GM18870 (cell line): ENCODE measurements around the gene KSR1.

Experiments used
- ATAC-seq: cut with Tn5 transposase; IDR thresholded peaks from one replicate; pipeline ENCODE4 v1.9.1; 2021; ENCODE audit warnings: moderate library complexity; ENCODE audit not compliant: unreplicated experiment

The KSR1 gene

GRCh38 chr17:27471321-27472269 is 15.3 kb downstream of the KSR1 start:
- ATAC-seq, result peak; percentile 67

GRCh38 chr17:27473190-27473747 is 17.0 kb downstream of the KSR1 start:
- no peak for ATAC-seq

GRCh38 chr17:27473748-27474609 is 17.7 kb downstream of the KSR1 start:
- peak; percentile 47 for ATAC-seq

- ATAC-seq, result no peak
Measured at GRCh38 chr17:27475070-27475673, 18.9 kb downstream of the KSR1 start.

GRCh38 chr17:27475981-27476895 is 20.0 kb downstream of the KSR1 start:
- no peak for ATAC-seq

DNA sequence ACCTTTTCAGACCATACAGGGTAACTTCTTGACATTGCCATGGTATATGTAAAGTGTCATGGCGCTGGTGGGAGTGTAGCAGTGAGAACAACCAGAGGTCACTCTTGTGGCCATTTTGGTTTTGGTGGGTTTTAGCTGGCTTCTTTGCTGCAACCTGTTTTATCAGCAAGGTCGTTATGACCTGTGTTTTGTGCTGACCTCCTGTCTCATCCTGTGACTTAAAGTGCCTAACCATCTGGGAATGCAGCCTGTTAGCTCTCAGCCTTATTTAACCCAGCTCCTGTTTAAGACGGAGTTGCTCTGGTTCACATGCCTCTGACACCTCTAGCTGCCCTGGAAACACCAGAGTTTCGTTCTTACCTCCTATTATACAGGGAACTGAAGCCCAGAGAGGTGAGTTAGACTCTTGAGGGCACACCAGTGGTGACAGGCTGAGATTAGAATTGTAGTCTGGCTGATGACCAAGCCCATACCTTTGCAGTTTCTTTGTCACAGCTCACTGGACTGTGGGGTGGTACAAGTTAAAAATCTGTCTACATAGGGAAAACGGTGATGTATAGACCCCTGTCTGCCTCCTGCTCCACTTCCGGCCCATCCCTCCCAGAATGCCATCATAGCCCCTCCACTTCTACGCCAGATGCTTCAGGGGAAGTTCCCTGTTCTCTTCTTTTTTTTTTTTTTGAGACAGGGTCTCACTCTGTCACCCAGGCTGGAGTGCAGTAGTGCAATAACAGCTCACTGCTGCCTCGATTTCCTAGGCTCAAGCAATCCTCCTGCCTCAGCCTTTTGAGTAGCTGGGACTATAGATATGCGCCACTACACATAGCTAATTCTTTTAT is 21.0 kb downstream of the KSR1 start:
- no peak for ATAC-seq

DNA sequence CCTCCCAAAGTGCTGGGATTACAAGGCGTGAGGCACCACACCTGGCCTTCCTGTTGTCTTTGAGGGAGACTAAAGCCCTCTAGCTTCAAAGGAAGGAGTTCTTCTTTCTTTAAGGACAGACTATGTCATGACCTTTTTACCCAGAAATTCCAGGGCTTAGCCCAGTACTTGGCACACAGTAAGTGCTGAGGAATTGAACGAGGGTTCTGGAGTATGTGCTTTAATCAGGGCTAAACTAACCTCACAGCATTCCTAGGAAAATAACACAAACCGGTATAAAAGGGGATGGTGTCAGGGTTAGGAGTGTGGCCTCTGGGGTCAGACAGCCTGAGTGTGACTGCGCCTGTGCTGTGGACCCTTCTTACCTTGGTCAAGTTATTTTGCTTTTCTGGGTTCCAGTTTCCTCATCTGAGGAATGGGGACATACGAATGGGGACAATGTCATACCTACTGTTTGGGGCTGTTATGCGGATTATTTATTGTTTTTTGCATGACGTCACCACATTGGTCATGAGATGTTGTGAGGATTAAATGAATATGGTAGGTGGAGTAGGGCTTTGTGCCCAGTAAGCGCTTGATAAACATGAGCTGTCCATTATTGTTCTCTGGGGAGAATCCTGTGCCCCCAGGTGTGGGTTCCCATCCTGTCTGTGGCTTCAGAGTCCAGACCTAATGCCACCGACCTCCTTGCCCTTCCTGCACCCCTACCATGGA is 21.9 kb downstream of the KSR1 start:
- ATAC-seq, result no peak

DNA sequence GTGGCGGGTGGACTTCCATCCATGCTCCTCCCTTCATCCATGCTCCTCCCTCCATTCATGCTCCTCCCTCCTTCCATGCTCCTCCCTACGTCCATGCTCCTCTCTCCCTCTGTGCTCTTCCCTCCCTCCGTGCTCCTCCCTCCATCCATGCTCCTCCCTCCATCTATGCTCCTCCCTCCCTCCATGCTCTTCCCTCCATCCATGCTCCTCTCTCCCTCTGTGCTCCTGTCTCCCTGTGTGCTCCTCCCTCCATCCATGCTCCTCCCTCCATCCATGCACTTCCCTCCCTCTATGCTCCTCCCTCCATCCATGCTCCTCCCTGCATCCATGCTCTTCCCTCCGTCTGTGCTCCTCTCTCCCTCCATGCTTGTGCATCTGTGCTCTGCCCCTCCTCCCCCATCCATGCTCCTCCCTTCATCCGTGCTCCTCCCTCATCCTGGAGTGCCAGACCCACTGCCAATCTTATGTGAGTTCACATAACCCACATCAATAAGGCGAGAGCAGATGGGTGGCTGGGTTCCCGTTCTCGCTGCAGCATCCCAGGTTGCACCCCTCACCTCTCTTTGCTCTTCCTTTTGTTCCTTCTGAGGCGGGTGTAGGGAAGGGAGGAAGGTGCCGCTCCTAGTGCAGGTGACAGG is 22.8 kb downstream of the KSR1 start:
- no peak for ATAC-seq

- no peak for ATAC-seq
Measured at GRCh38 chr17:27479838-27480237, 23.6 kb downstream of the KSR1 start.

GRCh38 chr17:27480699-27481098 is 24.5 kb downstream of the KSR1 start:
- no peak for ATAC-seq

DNA sequence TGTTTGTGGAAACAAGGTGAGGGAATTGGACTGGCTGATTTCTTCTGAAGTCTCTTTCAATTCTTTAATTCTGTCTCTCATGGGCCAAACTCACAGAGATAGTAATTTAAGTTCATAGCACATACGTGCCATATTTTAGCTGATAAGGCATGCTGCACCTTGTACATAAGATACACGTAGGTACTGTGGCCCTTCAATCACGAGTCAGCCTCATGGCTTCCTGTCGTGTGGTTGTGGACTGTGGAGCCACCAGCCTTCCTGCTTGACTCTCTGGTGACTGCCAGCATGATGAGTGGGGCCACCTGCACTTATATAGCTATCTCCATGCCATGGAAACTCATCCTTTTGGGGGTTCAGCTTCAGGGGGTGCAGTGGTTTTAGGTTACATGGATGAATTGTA is 25.1 kb downstream of the KSR1 start:
- ATAC-seq, result peak; percentile 33

DNA sequence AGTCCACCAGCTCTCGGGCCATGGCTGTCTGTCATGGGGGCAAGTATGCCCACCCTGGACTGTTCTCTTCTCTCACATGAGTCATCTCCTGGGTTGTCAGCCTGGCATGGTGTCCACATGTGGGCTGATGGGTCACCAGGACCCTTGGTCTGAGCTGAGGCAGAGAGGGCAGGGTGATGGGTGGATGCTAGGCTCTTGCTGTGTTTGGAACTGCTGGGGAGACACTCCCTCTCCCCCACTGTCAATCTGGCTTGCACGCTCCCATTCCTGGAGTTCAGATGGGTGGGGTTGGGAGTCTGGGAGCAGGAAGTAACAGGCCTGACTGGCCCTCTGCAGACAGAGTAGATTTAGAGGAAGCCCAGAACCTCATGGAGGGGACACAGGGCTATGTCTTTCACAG is 28.9 kb downstream of the KSR1 start:
- ATAC-seq, result no peak

- ATAC-seq, result no peak
Measured at GRCh38 chr17:27485716-27486495, 29.7 kb downstream of the KSR1 start.

GRCh38 chr17:27486741-27487140 is 30.5 kb downstream of the KSR1 start:
- ATAC-seq, result no peak

- no peak for ATAC-seq
Measured at GRCh38 chr17:27488231-27488630, 32.0 kb downstream of the KSR1 start.

GRCh38 chr17:27489045-27489715 is 32.9 kb downstream of the KSR1 start:
- no peak for ATAC-seq

DNA sequence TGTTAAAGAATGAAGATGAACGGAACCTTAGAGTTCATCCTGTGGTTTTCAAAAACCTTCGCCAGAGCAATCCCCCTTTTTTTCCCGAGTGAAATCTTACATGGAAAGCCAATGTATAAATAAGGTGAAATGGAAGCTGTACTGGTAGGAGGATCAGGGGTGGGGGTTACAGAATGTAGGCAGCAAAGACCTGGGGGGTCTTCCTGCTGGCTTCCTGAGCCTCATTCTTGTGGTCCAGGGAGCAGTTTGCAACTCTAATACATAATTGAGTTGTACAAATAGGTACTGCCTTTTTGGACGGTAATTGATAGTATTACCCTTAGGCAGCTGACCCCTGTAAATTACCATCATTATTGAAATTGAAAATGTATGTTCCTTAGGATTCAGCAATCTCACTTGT is 34.1 kb downstream of the KSR1 start:
- ATAC-seq, result no peak
